ENCODE measurements around the gene LIPC. TPM values are rescaled to one million over a fixed set of nuclear protein-coding genes. Genes with fewer than 3 reads are reported as not detected.

Gene LIPC
- polyA plus RNA-seq, 1 of the 3 experiments (the other 2 are of a cell fraction) = not detected

DNA sequence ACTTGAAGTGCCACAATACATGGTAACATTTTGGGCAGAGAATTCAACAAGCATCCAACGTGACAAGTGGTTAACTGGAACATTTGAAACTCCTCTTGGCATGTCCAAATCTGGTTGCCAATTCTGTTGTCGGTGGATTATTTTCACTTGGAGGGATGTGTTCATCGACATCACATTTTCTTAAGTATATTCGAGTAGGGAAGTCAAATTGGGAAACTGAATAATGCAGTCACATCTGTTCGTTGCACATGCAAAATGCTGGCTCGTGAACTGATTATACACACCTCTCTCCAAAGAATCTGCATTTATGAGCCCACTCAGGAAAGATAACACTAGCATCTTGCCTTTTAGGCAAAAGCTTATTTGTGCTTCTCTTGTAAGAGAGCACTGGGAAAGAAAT lies 139.7 kb downstream of the LIPC start:
- H3K4me1 ChIP-seq (ENCODE audit: control insufficient read depth in 1 of 2, insufficient read depth in 2 of 2, low read depth in 1 of 2, low read length in 1 of 2) = no peaks in the 10 kb centered on the region; a peak in 1 of 4 replicates
- no peak overlapping the region for H3K4me3 ChIP-seq (ENCODE audit: low read depth in 2 of 2, low read length in 1 of 2)
- H3K9ac ChIP-seq = no peak overlapping the region
- H3K27me3 ChIP-seq (ENCODE audit: insufficient read depth) = no peaks in the 10 kb centered on the region
- H3K9me2 ChIP-seq = no peaks in the 10 kb centered on the region
- WGBS (ENCODE audit: low lambda C conversion rate) = 79% methylated on average over 6 of the region's 6 CpGs
- H4K20me1 ChIP-seq (ENCODE audit: insufficient read depth) = no peaks in the 10 kb centered on the region
- ChIA-PET POLR2A (no interaction called here), CTCF (no interaction called here)
- no peak overlapping the region for H3K4me2 ChIP-seq
- TF ChIP-seq RCOR1 (IDR thresholded peaks at IDR 0.05; ENCODE audit: low read length) (no peak), YY1 (IDR thresholded peaks at IDR 0.05; ENCODE audit: low read depth) (no peak), MEF2A (IDR thresholded peaks at IDR 0.05; ENCODE audit: borderline replicate concordance, low read depth) (no peak)
- TF ChIP-seq, protein P1, sequence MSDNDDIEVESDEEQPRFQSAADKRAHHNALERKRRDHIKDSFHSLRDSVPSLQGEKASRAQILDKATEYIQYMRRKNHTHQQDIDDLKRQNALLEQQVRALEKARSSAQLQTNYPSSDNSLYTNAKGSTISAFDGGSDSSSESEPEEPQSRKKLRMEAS (IDR thresholded peaks at IDR 0.05; ENCODE audit: low read depth) = no peak
- TF ChIP-seq, protein P2, sequence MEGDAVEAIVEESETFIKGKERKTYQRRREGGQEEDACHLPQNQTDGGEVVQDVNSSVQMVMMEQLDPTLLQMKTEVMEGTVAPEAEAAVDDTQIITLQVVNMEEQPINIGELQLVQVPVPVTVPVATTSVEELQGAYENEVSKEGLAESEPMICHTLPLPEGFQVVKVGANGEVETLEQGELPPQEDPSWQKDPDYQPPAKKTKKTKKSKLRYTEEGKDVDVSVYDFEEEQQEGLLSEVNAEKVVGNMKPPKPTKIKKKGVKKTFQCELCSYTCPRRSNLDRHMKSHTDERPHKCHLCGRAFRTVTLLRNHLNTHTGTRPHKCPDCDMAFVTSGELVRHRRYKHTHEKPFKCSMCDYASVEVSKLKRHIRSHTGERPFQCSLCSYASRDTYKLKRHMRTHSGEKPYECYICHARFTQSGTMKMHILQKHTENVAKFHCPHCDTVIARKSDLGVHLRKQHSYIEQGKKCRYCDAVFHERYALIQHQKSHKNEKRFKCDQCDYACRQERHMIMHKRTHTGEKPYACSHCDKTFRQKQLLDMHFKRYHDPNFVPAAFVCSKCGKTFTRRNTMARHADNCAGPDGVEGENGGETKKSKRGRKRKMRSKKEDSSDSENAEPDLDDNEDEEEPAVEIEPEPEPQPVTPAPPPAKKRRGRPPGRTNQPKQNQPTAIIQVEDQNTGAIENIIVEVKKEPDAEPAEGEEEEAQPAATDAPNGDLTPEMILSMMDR (IDR thresholded peaks at IDR 0.05) = no peak
- no peak overlapping the region for H2AFZ ChIP-seq (ENCODE audit: low read depth)
- no peaks in the 10 kb centered on the region for H3K9me3 ChIP-seq
- H3K36me3 ChIP-seq (replicated peaks in 1 of 2; ENCODE audit: control insufficient read depth in 1 of 2, insufficient read depth in 2 of 2, low read length in 1 of 2) = no peaks in the 10 kb centered on the region
- no peaks in the 10 kb centered on the region for H3K79me2 ChIP-seq (ENCODE audit: insufficient read depth)
- peaks cover 4% of the 10 kb centered on the region for H3F3A ChIP-seq (replicated peaks; ENCODE audit: insufficient read depth)
- DNase-seq = no peak
- H3K27ac ChIP-seq (ENCODE audit: low read depth in 2 of 2, low read length in 1 of 2) = no peak overlapping the region

DNA sequence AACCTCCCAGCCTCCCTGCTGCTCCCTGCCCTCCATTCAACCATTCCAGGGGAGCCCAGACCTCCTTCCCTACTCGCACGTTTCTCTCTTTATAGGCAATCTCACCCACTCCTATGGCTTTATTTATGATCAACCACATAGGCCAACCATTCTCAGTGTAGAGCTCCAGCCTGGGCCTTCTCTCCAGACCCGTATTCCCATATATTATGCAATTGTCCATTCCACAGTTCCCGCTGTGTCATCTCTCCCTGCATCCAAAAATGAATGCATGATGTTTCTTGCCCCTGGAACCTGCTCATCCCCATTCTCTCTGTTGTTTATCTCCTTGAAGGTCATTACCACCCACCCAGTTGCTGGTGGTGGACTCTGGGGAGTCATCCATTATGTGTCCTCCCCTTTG lies 140.7 kb downstream of the LIPC start:
- no peaks in the 10 kb centered on the region for H3K79me2 ChIP-seq (ENCODE audit: insufficient read depth)
- TF ChIP-seq JUND (IDR thresholded peaks at IDR 0.05) = no peak
- no peak for TF ChIP-seq NFIC (IDR thresholded peaks at IDR 0.05; ENCODE audit: borderline replicate concordance)
- TF ChIP-seq TCF12 (IDR thresholded peaks at IDR 0.05) = no peak
- TF ChIP-seq GATA2 (CRISPR knock-in tag; IDR thresholded peaks at IDR 0.05) = no peak
- TF ChIP-seq, protein P3, sequence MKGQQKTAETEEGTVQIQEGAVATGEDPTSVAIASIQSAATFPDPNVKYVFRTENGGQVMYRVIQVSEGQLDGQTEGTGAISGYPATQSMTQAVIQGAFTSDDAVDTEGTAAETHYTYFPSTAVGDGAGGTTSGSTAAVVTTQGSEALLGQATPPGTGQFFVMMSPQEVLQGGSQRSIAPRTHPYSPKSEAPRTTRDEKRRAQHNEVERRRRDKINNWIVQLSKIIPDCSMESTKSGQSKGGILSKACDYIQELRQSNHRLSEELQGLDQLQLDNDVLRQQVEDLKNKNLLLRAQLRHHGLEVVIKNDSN (IDR thresholded peaks at IDR 0.05; ENCODE audit: borderline replicate concordance, low read depth) = no peak
- TF ChIP-seq FOSL2 (IDR thresholded peaks at IDR 0.05; ENCODE audit: borderline replicate concordance, low read depth) = no peak
- TF ChIP-seq FOXJ3 (CRISPR knock-in tag; IDR thresholded peaks at IDR 0.05) = no peak
- TF ChIP-seq, protein P4, sequence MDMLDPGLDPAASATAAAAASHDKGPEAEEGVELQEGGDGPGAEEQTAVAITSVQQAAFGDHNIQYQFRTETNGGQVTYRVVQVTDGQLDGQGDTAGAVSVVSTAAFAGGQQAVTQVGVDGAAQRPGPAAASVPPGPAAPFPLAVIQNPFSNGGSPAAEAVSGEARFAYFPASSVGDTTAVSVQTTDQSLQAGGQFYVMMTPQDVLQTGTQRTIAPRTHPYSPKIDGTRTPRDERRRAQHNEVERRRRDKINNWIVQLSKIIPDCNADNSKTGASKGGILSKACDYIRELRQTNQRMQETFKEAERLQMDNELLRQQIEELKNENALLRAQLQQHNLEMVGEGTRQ (IDR thresholded peaks at IDR 0.05; ENCODE audit: borderline replicate concordance, low read depth, low read length) = no peak
- TF ChIP-seq SMC3 (IDR thresholded peaks at IDR 0.05; ENCODE audit: low read depth, low read length) = no peak
- no peaks in the 10 kb centered on the region for H3K9me2 ChIP-seq
- H2AFZ ChIP-seq (ENCODE audit: low read depth) = no peak overlapping the region
- H3K36me3 ChIP-seq (replicated peaks in 1 of 2; ENCODE audit: control insufficient read depth in 1 of 2, insufficient read depth in 2 of 2, low read length in 1 of 2) = no peaks in the 10 kb centered on the region
- no peak overlapping the region for H3K4me2 ChIP-seq
- H3K9ac ChIP-seq = no peak overlapping the region
- POLR2A ChIA-PET = no interaction called here
- no peaks in the 10 kb centered on the region for H3K27me3 ChIP-seq (ENCODE audit: insufficient read depth)
- peaks cover 4% of the 10 kb centered on the region for H3F3A ChIP-seq (replicated peaks; ENCODE audit: insufficient read depth)
- DNase-seq = no peak
- no peaks in the 10 kb centered on the region for H4K20me1 ChIP-seq (ENCODE audit: insufficient read depth)
- no peaks in the 10 kb centered on the region; a peak in 1 of 4 replicates for H3K4me1 ChIP-seq (ENCODE audit: control insufficient read depth in 1 of 2, insufficient read depth in 2 of 2, low read depth in 1 of 2, low read length in 1 of 2)
- no peaks in the 10 kb centered on the region for H3K9me3 ChIP-seq
- H3K27ac ChIP-seq (ENCODE audit: low read depth in 2 of 2, low read length in 1 of 2) = no peak overlapping the region
- 85% methylated on average over 4 of the region's 4 CpGs for WGBS (ENCODE audit: low lambda C conversion rate)
- no peak overlapping the region for H3K4me3 ChIP-seq (ENCODE audit: low read depth in 2 of 2, low read length in 1 of 2)
- CTCF ChIA-PET = no interaction called here
